SK-N-SH (cell line): ENCODE measurements around the gene C10orf62.

Experiments used
- FOXJ3 ChIP-seq: sonication (generic); formaldehyde crosslinking; IDR thresholded peaks from 2 replicates; pipeline ENCODE4 v1.5.1; 2020; ENCODE audit warnings: mild to moderate bottlenecking, missing genetic modification reagents
- REST ChIP-seq: IDR thresholded peaks from 2 replicates; pipeline ENCODE4 v1.6.1; 2012; ENCODE audit warnings: mild to moderate bottlenecking, low read depth, low read length, moderate library complexity
- RXRA ChIP-seq: IDR thresholded peaks from 2 replicates; pipeline ENCODE4 v1.4.0; 2012; ENCODE audit warnings: low read depth, mild to moderate bottlenecking, borderline replicate concordance
- SMC3 ChIP-seq: IDR thresholded peaks from 2 replicates; pipeline ENCODE4 v1.6.1; 2012; ENCODE audit warnings: low read depth, low read length, improper control_type of control experiment
- TF ChIP-seq, protein P1 (sequence below): fragments of 200-600 bp; sonication (generic); IDR thresholded peaks from 2 replicates; pipeline ENCODE4 v1.6.1; 2017; ENCODE audit warnings: antibody characterized with exemption, mild to moderate bottlenecking, moderate library complexity

DNA sequence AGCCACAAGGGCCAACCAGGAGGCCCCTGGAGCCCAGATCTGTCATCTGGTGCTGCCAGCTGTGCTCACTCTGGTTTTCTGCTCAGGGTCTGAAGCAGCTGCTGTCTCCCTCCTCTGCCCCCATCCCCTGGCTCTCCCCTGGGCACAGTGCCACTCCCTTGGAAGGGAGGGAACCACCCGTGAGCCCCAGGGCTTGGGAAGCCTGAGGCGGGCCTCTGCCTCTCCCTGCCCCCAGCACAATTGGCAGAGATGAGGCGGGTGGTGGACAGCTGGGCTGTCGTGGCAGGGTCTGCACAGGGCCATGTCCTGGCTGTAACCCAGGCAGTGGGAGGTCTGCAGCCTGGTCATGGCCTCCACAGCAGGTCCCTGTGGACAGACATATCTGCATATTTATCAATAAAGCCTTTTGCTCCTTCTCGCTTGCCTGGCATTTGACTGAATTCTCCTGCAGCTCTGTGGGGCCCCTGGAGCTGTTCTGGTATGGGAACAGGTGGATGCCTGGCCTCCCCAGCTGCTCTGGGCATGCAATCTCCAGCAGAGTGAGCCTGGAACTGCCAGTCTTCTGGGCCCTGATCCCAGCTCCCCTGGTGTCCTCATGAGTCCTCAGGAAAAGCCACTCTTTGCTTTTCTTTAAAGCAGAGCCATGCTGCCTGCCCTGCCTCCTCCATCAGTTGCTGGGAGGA is 18.6 kb upstream of the C10orf62 start:
- TF ChIP-seq SMC3 (no peak), REST (no peak), FOXJ3 (no peak), RXRA (no peak)
- TF ChIP-seq, protein P1, sequence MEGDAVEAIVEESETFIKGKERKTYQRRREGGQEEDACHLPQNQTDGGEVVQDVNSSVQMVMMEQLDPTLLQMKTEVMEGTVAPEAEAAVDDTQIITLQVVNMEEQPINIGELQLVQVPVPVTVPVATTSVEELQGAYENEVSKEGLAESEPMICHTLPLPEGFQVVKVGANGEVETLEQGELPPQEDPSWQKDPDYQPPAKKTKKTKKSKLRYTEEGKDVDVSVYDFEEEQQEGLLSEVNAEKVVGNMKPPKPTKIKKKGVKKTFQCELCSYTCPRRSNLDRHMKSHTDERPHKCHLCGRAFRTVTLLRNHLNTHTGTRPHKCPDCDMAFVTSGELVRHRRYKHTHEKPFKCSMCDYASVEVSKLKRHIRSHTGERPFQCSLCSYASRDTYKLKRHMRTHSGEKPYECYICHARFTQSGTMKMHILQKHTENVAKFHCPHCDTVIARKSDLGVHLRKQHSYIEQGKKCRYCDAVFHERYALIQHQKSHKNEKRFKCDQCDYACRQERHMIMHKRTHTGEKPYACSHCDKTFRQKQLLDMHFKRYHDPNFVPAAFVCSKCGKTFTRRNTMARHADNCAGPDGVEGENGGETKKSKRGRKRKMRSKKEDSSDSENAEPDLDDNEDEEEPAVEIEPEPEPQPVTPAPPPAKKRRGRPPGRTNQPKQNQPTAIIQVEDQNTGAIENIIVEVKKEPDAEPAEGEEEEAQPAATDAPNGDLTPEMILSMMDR, result no peak
